Transverse colon (tissue), 3 donors: ENCODE results near the gene ATP13A2.

Source experiments
- CTCF ChIP-seq, 5 experiments: fragments of 200-600 bp in 3 of 5; fragments of 450-650 bp in 2 of 5; sonication (generic) in 3 of 5; IDR thresholded peaks; 1 replicate in 2 of 5; 2 replicates in 3 of 5; pipeline ENCODE4 v1.5.1; 2016 to 2017; ENCODE audit warnings: antibody characterized with exemption in 5 of 5, inconsistent platforms in 3 of 5, mild to moderate bottlenecking in 2 of 5, moderate library complexity in 1 of 5
- POLR2A ChIP-seq: fragments of 450-650 bp; IDR thresholded peaks from one replicate; pipeline ENCODE4 v1.6.1; 2016; ENCODE audit warnings: antibody characterized with exemption, mild to moderate bottlenecking, moderate library complexity

GRCh38 chr1:16971341-16972188 is 40.2 kb downstream of the ATP13A2 start:
- no peak for TF ChIP-seq CTCF (IDR thresholded peaks at IDR 0.05)
- no peak for TF ChIP-seq POLR2A
